T1000 (cell line): ENCODE measurements around the gene ESRP2.

ENCODE experiments used
- DNase-seq: peaks from one replicate; lab custom pipeline; 2025; ENCODE audit warnings: mixed read lengths; lab: John Stamatoyannopoulos, UW

Gene ESRP2

GRCh38 chr16:68263559-68264127 is 27.7 kb upstream of the ESRP2 start:
- no peak for DNase-seq

GRCh38 chr16:68259007-68259825 is 23.3 kb upstream of the ESRP2 start:
- no peak for DNase-seq

- DNase-seq: peak; percentile 52
Measured at GRCh38 chr16:68257906-68258800, 22.2 kb upstream of the ESRP2 start.

GRCh38 chr16:68257251-68257905 is 21.5 kb upstream of the ESRP2 start:
- DNase-seq: no peak

GRCh38 chr16:68255712-68256111 is 19.8 kb upstream of the ESRP2 start:
- DNase-seq: no peak

GRCh38 chr16:68253721-68254120 is 17.8 kb upstream of the ESRP2 start:
- DNase-seq: no peak

GRCh38 chr16:68252383-68252782 is 16.5 kb upstream of the ESRP2 start:
- no peak for DNase-seq

- DNase-seq: no peak
Measured at GRCh38 chr16:68251832-68252231, 15.9 kb upstream of the ESRP2 start.

- DNase-seq: no peak
Measured at GRCh38 chr16:68250951-68251350, 15.0 kb upstream of the ESRP2 start.

GRCh38 chr16:68249371-68249770 is 13.4 kb upstream of the ESRP2 start:
- DNase-seq: no peak

GRCh38 chr16:68247932-68248331 is 12.0 kb upstream of the ESRP2 start:
- no peak for DNase-seq

GRCh38 chr16:68247400-68247799 is 11.5 kb upstream of the ESRP2 start:
- no peak for DNase-seq

GRCh38 chr16:68246666-68247065 is 10.7 kb upstream of the ESRP2 start:
- no peak for DNase-seq

- DNase-seq: no peak
Measured at GRCh38 chr16:68246121-68246520, 10.2 kb upstream of the ESRP2 start.

GRCh38 chr16:68244903-68245853 is 9.3 kb upstream of the ESRP2 start, which contains the start of gene PLA2G15:
TSS of gene PLA2G15 (plus strand) at chr16:68245373. CDS start at chr16:68245427, 54 bp downstream.
- peak; percentile 74 for DNase-seq

GRCh38 chr16:68244481-68244902 is 8.6 kb upstream of the ESRP2 start:
- DNase-seq: no peak

- no peak for DNase-seq
Measured at GRCh38 chr16:68242926-68243858, 7.3 kb upstream of the ESRP2 start.

- DNase-seq: no peak
Measured at GRCh38 chr16:68242085-68242484, 6.2 kb upstream of the ESRP2 start.

GRCh38 chr16:68238029-68238345 is 2.1 kb upstream of the ESRP2 start:
- no peak for DNase-seq
